OCI-M2 (cell line): ENCODE measurements around the gene CUX1.
"Not testable (repeated sequence)": the region's sequence is repeated elsewhere in the genome, so short reads cannot be mapped to it uniquely, and the experiment has no call there.

ENCODE experiments used
- DNase-seq: peaks from one replicate; lab custom pipeline; 2025; ENCODE audit not compliant: unreplicated experiment; lab: John Stamatoyannopoulos, UW

Gene CUX1

GRCh38 chr7:101999393-101999792 is 182.0 kb downstream of the CUX1 start:
- no peak for DNase-seq

- no peak for DNase-seq
Observed at GRCh38 chr7:102000123-102000522, 182.7 kb downstream of the CUX1 start.

DNA sequence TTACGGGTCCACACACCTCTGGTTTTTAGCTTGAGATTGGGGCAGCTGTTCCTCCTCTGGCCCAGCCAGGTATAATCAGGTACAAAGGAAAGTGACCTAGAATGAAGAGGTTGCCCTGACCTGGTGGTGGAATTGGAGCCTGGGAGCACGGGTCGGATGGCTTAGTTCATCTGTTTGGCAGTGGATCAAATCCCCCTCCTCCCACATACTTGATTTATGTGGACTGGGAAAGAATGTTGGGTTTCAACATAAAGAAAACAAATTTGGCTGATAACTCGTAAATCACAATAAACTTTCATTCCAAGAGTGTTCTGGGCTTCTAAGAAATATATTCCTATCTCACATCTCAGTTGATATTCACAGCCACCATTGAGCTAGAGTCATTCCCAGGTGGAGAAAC is 186.8 kb downstream of the CUX1 start:
- DNase-seq = no peak

DNA sequence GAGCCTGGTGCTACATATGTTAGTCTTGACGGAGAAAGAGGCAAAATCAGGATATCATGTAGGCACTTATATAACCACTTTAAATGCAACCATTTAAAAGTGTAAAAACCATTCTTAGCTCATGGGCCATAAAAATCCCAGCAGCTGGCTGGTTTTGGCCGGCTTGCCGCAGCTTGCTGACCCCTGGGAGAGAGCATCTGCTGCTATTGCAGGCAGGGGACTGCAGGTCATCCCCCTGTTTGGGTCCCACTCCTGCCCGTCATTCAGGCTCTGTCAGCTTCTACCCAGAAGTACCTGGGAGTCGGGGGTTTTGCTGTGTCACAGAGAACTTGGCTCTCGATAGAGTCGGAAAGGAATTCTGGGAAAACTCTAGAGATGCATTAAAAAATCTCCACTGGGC is 187.4 kb downstream of the CUX1 start:
- DNase-seq = no peak

DNA sequence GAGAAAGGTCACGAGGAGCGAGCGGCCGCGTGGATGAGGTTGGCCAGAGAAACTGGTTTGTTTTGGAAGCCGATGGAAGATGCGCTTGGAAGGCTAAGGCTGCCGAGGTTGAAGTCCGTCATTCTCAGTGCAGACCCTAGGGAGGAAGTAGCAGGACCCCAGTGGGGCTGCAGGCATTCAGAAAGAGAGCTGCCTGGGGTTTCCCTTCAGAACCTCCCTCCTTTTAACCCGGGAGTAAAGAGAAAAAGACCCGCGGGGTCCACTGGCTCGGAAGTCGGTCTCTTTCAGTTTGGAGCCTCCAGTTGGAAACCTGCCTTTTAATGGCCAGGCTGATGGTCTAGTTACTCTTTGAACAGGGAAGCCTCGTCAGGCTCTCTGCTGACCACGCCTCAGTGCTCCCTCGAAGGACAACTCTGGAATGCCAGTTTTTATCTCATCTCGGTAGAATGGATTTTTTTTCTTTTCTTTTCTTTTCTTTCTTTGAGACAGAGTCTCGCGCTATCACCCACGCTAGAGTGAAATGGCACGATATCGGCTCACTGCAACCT is 188.6 kb downstream of the CUX1 start:
- no peak for DNase-seq

- no peak for DNase-seq
Observed at GRCh38 chr7:102006695-102007094, 189.3 kb downstream of the CUX1 start.

DNA sequence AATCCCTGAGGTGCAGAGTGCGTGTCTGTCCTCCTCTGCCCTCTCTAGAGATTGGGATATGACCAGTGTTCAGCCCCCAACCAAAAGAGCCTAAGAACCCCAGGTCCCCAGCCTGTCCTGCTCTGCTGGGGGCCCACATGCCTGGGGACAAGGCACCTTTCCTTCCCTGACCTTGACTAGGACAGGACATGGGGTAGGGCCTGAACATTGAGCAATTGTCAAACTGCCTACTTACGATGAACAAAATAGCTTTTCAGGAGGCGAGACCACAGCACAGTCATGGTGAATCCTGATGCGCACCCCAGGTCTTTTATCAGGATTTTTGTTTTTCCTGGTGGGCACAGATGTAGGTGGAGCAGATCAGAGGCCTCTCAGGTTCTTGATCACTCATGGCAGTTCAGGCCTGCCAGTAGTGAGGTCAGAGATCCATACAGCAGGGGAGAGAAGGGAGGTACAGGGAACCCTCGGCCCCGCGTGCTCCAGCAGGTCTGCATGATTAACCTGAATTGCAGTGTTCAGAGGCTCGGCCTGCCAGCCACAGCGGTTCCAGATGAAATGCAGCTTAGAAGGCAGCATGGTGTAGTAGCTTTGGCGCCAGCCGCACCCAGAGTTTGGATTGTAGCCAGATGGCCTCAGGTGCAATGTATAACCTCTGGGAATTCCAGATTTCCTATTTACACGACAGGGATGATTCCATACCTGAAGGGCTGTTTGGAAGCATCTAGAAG is 191.3 kb downstream of the CUX1 start:
- DNase-seq = no peak

DNA sequence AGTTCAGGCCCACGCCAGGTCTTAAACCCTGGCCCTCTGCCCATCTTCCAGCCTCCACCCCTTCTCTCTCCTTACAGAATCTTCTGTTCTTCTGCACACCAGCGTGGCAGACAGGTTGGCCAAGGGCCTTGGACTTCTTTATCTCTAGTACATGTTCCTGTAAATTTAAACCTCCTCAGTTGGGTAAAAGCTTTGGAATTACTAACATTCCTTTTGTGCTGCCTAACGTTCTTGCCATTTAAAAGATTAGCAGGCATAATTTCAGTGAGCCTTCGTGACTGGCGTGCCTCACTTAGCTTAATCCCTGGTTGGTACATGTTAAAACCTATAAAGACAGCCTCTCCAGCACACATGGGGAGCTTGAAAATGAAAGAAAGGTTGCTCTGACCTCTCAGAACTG is 192.2 kb downstream of the CUX1 start:
- DNase-seq = no peak

DNA sequence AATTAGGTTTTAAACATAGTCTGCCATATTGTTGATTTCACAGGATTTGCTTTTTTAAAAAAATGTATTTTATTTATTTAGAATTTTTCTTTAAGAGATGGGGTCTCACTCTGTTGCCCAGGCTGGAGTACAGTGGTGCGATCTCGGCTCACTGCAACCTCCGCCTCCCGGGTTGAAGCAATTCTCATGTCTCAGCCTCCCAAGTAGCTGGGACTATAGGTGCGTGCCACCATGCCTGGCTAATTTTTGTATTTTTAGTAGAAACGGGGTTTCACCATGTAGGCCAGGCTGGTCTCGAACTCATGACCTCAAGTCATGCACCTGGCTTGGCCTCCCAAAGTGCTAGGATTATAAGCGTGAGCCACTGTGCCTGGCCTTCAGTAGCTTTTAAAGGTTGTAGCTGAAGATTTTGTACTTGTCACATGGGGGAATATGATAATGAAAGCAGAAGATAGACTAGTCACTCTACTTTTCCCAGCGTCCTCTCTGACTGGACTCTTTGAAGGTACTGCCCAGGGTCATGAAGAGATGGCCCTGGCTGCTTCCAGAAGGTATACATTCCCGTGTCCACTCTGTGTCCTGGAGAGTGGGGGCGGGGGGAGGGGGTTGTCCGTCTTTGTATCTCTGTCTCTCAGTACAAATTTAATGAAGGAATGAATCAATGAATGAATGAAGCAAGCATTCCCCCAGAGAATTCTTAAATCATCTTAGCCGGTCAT is 194.8 kb downstream of the CUX1 start:
- DNase-seq = not testable (repeated sequence)

GRCh38 chr7:102012941-102013461 is 195.6 kb downstream of the CUX1 start:
- DNase-seq = no peak

- no peak for DNase-seq
Observed at GRCh38 chr7:102018876-102019275, 201.4 kb downstream of the CUX1 start.

DNA sequence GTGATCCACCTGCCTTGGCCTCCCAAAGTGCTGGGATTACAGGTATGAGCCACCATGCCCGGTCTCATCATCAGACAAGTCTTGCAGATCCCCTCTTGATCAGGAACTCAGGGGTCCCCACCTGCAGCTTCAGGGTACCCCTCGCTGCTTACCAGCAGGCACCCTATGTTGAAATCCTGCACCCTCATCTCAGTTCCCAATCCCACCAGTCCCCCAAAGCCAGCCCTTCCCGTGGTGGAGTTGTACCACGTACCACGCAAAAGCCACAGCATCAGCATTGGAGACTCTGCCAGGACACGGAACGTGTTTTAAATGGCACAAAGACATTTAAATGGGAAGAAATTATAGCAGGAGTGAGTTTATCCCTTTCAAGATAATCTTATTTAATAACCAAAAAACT is 202.0 kb downstream of the CUX1 start:
- no peak for DNase-seq

DNA sequence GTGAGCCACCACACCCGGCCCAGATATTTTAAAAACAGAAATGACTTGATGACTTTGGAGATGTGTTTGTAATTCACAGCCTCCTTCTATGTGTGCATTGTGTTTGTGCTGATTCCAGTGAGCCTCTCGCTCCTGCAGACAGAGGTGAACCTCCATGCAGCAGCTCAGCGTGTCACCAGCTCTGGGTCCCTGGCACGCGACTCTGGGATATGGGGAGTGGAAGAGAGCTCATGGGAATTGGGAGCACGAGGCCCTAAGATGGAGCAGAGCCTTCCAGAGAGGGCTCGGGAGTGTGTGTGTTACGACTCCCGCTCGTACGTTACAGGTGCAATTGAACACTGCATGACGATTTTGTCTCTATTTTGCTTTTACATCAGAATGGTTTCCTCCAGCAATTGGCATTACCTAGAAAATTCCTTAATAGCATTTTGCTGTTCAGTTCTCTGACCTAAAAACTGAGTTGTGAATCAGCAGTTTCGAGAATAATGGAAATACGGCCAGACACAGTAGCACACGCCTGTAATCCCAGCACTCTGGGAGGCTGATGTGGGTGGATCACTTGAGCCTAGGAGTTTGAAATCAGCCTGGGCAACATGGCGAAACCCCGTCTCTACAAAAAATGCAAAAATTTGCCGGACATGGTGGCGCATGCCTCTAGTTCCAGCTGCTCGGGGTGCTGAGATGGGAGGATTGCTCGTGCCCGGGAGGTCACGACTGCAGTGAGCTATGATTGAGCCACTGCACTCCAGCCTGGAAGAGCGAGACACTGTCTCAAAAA is 204.6 kb downstream of the CUX1 start:
- no peak for DNase-seq

GRCh38 chr7:102024005-102024768 is 206.8 kb downstream of the CUX1 start:
- no peak for DNase-seq

GRCh38 chr7:102024769-102025391 is 207.5 kb downstream of the CUX1 start:
- DNase-seq = no peak

DNA sequence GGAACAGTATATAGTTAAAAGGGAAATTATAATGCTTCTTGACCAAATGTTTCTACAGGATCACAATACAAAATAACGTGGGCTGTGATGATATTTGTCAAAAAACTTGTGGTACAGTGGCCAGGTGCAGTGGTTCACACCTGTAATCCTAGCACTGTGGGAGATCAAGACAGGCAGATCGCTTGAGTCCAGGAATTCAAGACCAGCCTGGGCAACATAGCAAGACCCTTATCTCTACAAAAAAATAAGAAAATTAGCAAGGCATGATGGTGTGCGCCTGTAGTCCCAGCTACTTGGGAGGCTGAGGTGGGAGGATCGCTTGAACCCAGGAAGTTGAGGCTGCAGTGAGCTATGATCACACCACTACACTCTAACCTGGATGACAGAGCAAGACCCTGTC is 208.4 kb downstream of the CUX1 start:
- not testable (repeated sequence) for DNase-seq

- no peak for DNase-seq
Observed at GRCh38 chr7:102028206-102028826, 210.9 kb downstream of the CUX1 start.

- DNase-seq = no peak
Observed at GRCh38 chr7:102029616-102030015, 212.2 kb downstream of the CUX1 start.

DNA sequence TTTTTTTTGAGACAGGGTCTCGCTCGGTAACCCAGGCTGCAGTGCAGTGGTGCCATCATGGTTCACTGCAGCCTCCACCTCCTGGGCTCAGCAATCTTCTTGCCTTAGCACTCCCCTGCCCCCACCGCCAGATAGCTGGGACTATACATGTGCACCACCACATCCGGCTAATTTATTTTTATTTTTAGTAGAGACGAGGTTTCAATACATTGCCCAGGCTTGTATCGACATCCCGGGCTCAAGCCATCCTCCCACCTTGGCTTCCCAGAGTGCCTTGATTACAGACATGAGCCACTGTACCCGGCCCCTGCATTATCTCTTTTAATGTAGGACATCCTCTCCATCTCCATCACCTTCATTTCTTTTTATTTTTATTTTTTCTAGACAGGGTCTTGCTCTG is 213.3 kb downstream of the CUX1 start:
- no peak for DNase-seq

DNA sequence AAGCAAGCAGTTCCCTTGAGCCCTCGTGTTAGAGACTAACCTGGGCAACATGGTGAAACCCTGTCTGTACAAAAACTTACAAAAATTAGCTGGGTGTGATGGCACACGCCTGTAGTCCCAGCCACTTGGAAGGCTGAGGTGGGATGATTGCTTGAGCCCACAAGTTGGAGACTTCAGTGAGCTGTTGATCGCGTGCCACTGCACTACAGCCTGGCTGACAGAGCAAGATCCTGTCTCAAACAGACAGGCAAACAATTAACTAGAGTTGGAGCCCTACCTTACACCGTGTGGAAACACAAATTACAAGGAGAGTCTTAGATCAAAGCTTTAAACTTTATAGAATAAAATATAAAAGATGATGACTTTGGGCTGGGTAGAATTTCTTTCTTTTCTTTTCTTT is 219.5 kb downstream of the CUX1 start:
- no peak for DNase-seq
